Cardiac muscle cell (in vitro differentiated cells and primary cell): ENCODE results near the gene OCIAD1. TPM values are rescaled to one million over a fixed set of nuclear protein-coding genes. Genes with fewer than 3 reads are reported as not detected.
A peak's percentile ranks its signal among the peaks of the same experiment; 100 is the strongest.

Experiments
- DNase-seq, 2 donors: peaks; one replicate each; pipeline versions ENCODE4 v3.0.0 to v3.0.0-alpha.2; 2010 to 2017; ENCODE audit warnings: low read depth in 1 of 2, low spot score in 1 of 2
- H3K27ac ChIP-seq: fragments of 200-600 bp; sonication (generic); 2 replicates; pipeline ENCODE4 v1.5.1; 2016
- H3K27me3 ChIP-seq: fragments of 200-600 bp; sonication (generic); 2 replicates; pipeline ENCODE4 v1.6.0; 2016; ENCODE audit warnings: control low read depth
- H3K36me3 ChIP-seq: fragments of 200-600 bp; sonication (generic); 2 replicates; pipeline ENCODE4 v1.5.1; 2016; ENCODE audit warnings: control low read depth
- H3K4me1 ChIP-seq: fragments of 200-600 bp; sonication (generic); 2 replicates; pipeline ENCODE4 v1.8.1; 2017; ENCODE audit warnings: low read depth, mild to moderate bottlenecking, mixed run types
- H3K4me3 ChIP-seq: fragments of 200-600 bp; sonication (generic); 2 replicates; pipeline ENCODE4 v1.5.1; 2016; ENCODE audit warnings: mild to moderate bottlenecking
- H3K9me3 ChIP-seq: fragments of 200-600 bp; sonication (generic); 2 replicates; pipeline ENCODE4 v1.5.1; 2017; ENCODE audit warnings: low read depth, mild to moderate bottlenecking, control low read depth
- polyA plus RNA-seq: library from polyadenylated mRNA; unstranded; fragments of >200 nt; fragmentation: Nextera tagmentation; extraction: Ambion mirVana; gene quantifications from 2 replicates; pipeline ENCODE4 v1.2.1, GENCODE V29; 2016
- total RNA-seq: library from RNA; depleted of rRNA; stranded (reverse); fragments of >200 nt; gene quantifications from 2 replicates; pipeline ENCODE4 v1.2.3, GENCODE V29; 2016
- TF ChIP-seq, protein P1 (sequence below): IDR thresholded peaks from 2 replicates; pipeline ENCODE4 v1.5.1; 2012; ENCODE audit warnings: low read depth, mild to moderate bottlenecking, low read length

OCIAD1 gene
- total and polyA plus RNA-seq, 2 experiments from 2014 or later: 118 to 193 TPM

DNA sequence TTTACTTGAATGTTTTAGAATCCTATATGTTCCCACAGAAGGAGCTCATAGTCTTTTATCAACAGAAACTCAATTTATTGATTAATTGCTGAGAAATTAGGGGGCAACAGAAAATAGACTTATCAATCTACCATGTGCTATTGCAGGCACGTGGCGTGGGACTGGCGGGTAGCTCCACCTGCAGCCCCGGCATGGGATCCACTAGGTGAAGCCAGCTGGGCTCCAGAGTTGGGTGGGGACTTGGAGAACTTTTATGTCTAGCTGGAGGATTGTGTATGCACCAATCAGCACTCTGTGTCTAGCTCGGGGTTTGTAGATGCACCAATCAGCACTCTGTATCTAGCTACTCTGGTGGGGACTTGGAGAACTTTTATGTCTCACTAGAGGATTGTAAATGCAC, 3.3 kb upstream of the OCIAD1 start:
- Histone ChIP-seq H3K27ac (no peak overlapping the region), H3K27me3 (no peaks in the 10 kb centered on the region), H3K9me3 (no peaks in the 10 kb centered on the region), H3K36me3 (no peaks in the 10 kb centered on the region), H3K4me3 (no peak overlapping the region), H3K4me1 (peaks cover 1% of the 10 kb centered on the region)
- TF ChIP-seq, protein P1, sequence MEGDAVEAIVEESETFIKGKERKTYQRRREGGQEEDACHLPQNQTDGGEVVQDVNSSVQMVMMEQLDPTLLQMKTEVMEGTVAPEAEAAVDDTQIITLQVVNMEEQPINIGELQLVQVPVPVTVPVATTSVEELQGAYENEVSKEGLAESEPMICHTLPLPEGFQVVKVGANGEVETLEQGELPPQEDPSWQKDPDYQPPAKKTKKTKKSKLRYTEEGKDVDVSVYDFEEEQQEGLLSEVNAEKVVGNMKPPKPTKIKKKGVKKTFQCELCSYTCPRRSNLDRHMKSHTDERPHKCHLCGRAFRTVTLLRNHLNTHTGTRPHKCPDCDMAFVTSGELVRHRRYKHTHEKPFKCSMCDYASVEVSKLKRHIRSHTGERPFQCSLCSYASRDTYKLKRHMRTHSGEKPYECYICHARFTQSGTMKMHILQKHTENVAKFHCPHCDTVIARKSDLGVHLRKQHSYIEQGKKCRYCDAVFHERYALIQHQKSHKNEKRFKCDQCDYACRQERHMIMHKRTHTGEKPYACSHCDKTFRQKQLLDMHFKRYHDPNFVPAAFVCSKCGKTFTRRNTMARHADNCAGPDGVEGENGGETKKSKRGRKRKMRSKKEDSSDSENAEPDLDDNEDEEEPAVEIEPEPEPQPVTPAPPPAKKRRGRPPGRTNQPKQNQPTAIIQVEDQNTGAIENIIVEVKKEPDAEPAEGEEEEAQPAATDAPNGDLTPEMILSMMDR: no peak
- DNase-seq: no peak

- TF ChIP-seq, protein P1: no peak
- Histone ChIP-seq H3K9me3 (no peaks in the 10 kb centered on the region), H3K27me3 (no peaks in the 10 kb centered on the region), H3K36me3 (peaks cover 29% of the 10 kb centered on the region), H3K4me3 (peak overlapping the region; percentile 84), H3K4me1 (peaks cover 6% of the 10 kb centered on the region), H3K27ac (peak overlapping the region; percentile 98)
- DNase-seq: no peak
Observed at GRCh38 chr4:48831532-48832030, 693 bp downstream of the OCIAD1 start.

DNA sequence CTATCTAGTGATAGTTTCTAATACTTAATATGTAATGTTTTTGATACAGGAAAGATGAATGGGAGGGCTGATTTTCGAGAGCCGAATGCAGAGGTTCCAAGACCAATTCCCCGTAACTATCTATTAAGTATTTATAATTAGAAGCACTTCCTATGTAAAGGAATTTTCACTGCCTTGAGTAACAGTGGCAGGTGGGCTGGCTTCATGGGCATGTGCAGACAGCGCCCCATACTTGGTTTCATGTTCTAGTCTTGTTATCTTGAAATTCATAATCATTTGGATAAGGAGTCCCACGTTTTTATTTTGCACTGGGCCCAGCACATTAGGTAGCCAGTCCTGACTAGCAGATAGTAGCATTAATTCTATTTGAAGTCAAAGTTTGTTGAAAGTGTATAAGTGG, 1.7 kb downstream of the OCIAD1 start:
- peaks cover 6% of the 10 kb centered on the region for H3K4me1 ChIP-seq
- H3K27ac ChIP-seq: peak overlapping the region; percentile 98
- peak in 1 of 2 donors; percentile 22 for DNase-seq
- peak overlapping the region; percentile 84 for H3K4me3 ChIP-seq
- peaks cover 29% of the 10 kb centered on the region for H3K36me3 ChIP-seq
- H3K27me3 ChIP-seq: no peaks in the 10 kb centered on the region
- H3K9me3 ChIP-seq: no peaks in the 10 kb centered on the region
- TF ChIP-seq, protein P1: no peak

- H3K4me3 ChIP-seq: no peak overlapping the region
- H3K27me3 ChIP-seq: no peaks in the 10 kb centered on the region
- no peaks in the 10 kb centered on the region for H3K9me3 ChIP-seq
- DNase-seq: no peak
- peaks cover 6% of the 10 kb centered on the region for H3K4me1 ChIP-seq
- no peak overlapping the region for H3K27ac ChIP-seq
- H3K36me3 ChIP-seq: peaks cover 41% of the 10 kb centered on the region
- TF ChIP-seq, protein P1: no peak
Observed at GRCh38 chr4:48836658-48837057, 5.8 kb downstream of the OCIAD1 start.

- TF ChIP-seq, protein P1: no peak
- no peak for DNase-seq
- no peak overlapping the region for H3K4me3 ChIP-seq
- H3K27me3 ChIP-seq: no peaks in the 10 kb centered on the region
- H3K9me3 ChIP-seq: no peaks in the 10 kb centered on the region
- no peak overlapping the region for H3K27ac ChIP-seq
- H3K36me3 ChIP-seq: peaks cover 31% of the 10 kb centered on the region
- no peaks in the 10 kb centered on the region for H3K4me1 ChIP-seq
Observed at GRCh38 chr4:48841045-48841827, 10.3 kb downstream of the OCIAD1 start.
